ENCODE results near the gene KIAA1217.

DNA sequence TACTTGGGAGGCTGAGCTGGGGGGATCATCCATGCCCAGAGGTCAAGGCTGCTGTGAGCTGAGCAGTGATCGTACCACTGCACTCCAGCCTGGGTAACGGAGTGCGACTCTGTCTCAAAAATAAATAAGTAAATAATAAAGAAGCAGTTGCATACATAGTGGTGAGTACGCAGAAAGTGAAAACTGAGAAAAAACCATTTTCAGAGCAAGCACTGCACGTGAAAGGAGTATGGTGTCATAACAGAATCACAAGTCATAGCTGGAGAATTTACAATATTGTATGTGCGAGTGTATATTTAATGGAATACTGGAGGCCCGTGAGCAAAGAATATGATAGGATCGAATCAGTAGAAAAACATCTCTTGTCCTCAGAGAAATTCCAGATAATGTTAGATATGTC, 22.3 kb downstream of the KIAA1217 start:
- TF ChIP-seq, protein P1, sequence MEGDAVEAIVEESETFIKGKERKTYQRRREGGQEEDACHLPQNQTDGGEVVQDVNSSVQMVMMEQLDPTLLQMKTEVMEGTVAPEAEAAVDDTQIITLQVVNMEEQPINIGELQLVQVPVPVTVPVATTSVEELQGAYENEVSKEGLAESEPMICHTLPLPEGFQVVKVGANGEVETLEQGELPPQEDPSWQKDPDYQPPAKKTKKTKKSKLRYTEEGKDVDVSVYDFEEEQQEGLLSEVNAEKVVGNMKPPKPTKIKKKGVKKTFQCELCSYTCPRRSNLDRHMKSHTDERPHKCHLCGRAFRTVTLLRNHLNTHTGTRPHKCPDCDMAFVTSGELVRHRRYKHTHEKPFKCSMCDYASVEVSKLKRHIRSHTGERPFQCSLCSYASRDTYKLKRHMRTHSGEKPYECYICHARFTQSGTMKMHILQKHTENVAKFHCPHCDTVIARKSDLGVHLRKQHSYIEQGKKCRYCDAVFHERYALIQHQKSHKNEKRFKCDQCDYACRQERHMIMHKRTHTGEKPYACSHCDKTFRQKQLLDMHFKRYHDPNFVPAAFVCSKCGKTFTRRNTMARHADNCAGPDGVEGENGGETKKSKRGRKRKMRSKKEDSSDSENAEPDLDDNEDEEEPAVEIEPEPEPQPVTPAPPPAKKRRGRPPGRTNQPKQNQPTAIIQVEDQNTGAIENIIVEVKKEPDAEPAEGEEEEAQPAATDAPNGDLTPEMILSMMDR (IDR thresholded peaks at IDR 0.05) = no peak
- TF ChIP-seq POLR2A (IDR thresholded peaks at IDR 0.05) = no peak
